Vagina (tissue), 2 donors: ENCODE measurements around the gene FAM3B. TPM values are rescaled to one million over a fixed set of nuclear protein-coding genes. Genes with fewer than 3 reads are reported as not detected.

Source experiments
- DNase-seq, 2 donors: peaks; one replicate each; pipeline ENCODE4 v3.0.0-alpha.2; 2017; ENCODE audit errors: extremely low spot score in 2 of 2
- H3K27ac ChIP-seq: fragments of 200-600 bp; sonication (generic); one replicate; pipeline ENCODE4 v1.5.1; 2019
- H3K27me3 ChIP-seq: fragments of 200-600 bp; sonication (generic); one replicate; pipeline ENCODE4 v1.5.1; 2019
- H3K36me3 ChIP-seq, 2 donors: fragments of 200-600 bp; sonication (generic); one replicate each; pipeline ENCODE4 v1.5.1; 2017 to 2019
- H3K4me1 ChIP-seq: fragments of 200-600 bp; sonication (generic); one replicate; pipeline ENCODE4 v1.5.1; 2019
- H3K4me3 ChIP-seq, 2 donors: fragments of 200-600 bp; sonication (generic); 1 replicate in 1 of 2; 2 replicates in 1 of 2; pipeline ENCODE4 v1.5.1; 2016 to 2019
- H3K9me3 ChIP-seq: fragments of 200-600 bp; sonication (generic); one replicate; pipeline ENCODE4 v1.5.1; 2019
- POLR2A ChIP-seq, 2 donors: fragments of 450-650 bp; IDR thresholded peaks; one replicate each; pipeline ENCODE4 v1.6.1; 2017; ENCODE audit warnings: antibody characterized with exemption in 2 of 2, mild to moderate bottlenecking in 2 of 2, moderate library complexity in 2 of 2
- POLR2AphosphoS5 ChIP-seq, 2 donors: sonication (generic); formaldehyde crosslinking; IDR thresholded peaks; one replicate each; pipeline ENCODE4 v1.9.0; 2017; ENCODE audit warnings: antibody characterized with exemption in 2 of 2, mild to moderate bottlenecking in 2 of 2, low read depth in 1 of 2; ENCODE audit not compliant: insufficient read depth in 1 of 2
- intact Hi-C: fragments of 100-400 bp; cut with DNase I; formaldehyde crosslinking; loops from one replicate; pipeline ENCODE4 v1.15.1; 2023
- total RNA-seq: library from RNA; depleted of rRNA; stranded (reverse); fragments of >200 nt; gene quantifications from one replicate; pipeline ENCODE4 v1.2.3, GENCODE V29; 2016
- TF ChIP-seq, protein P1 (sequence below), 3 experiments: fragments of 450-650 bp in 2 of 3; fragments of 200-600 bp in 1 of 3; sonication (generic) in 1 of 3; IDR thresholded peaks; one replicate each; pipeline ENCODE4 v1.5.1; 2017 to 2019; ENCODE audit warnings: antibody characterized with exemption in 3 of 3, mild to moderate bottlenecking in 2 of 3, moderate library complexity in 2 of 3

Gene FAM3B
- total RNA-seq, 1 donor from 2014 or later, result 2.9 TPM

DNA sequence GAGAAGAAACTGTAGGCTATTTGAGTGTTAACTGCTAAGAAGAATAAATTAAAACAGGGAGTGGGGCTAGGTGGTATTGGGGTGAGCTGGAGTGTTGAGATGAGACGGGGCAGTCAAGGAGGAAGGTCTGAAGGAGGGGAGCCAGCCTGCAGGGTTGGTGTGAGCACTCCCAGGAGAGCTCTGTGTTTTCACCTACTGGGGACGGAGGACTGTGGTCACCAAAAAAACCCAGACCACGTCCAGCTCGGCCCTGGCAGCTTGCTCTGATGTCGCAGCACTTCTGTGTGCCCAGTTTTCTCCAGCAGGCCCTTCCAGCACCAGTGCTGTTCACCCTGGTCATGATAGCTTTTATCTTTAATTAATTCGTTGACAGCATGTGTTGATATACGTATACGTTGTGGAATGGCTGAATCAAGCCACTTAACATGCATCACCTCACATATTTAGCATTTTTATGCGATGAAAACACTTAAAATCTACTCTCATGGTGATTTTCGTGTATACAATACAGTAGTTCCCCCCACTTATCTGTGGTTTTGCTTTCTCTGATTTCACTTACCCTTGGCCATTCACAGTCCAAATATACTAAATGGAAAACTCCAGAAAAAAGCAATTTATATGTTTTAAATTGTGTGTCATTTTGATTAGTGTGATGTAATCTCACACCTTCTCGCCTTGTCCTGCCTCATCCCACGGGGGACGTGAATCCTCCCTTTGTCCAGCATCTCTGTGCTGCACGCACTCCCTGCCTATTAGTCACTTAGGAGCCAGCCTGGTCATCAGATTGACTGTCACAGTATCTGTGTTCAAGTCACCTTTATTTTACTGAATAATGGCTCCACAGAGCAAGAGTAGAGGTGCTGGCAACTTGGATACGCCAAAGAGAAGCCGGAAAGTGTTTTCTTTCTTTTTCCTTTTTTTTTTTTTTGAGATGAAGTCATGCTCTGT, 12.3 kb downstream of the FAM3B start:
- no peak overlapping the region for H3K4me3 ChIP-seq
- no peak overlapping the region for H3K27ac ChIP-seq
- no peak for DNase-seq
- H3K27me3 ChIP-seq, result no peaks in the 10 kb centered on the region
- no peaks in the 10 kb centered on the region for H3K9me3 ChIP-seq
- H3K4me1 ChIP-seq, result no peaks in the 10 kb centered on the region
- TF ChIP-seq POLR2A (IDR thresholded peaks at IDR 0.05), result no peak
- TF ChIP-seq, protein P1, sequence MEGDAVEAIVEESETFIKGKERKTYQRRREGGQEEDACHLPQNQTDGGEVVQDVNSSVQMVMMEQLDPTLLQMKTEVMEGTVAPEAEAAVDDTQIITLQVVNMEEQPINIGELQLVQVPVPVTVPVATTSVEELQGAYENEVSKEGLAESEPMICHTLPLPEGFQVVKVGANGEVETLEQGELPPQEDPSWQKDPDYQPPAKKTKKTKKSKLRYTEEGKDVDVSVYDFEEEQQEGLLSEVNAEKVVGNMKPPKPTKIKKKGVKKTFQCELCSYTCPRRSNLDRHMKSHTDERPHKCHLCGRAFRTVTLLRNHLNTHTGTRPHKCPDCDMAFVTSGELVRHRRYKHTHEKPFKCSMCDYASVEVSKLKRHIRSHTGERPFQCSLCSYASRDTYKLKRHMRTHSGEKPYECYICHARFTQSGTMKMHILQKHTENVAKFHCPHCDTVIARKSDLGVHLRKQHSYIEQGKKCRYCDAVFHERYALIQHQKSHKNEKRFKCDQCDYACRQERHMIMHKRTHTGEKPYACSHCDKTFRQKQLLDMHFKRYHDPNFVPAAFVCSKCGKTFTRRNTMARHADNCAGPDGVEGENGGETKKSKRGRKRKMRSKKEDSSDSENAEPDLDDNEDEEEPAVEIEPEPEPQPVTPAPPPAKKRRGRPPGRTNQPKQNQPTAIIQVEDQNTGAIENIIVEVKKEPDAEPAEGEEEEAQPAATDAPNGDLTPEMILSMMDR (IDR thresholded peaks at IDR 0.05), result no peak
- TF ChIP-seq POLR2AphosphoS5 (IDR thresholded peaks at IDR 0.05; ENCODE audit: insufficient read depth in 1 of 2, low read depth in 1 of 2), result no peak
- intact Hi-C loops, result no loop called here
- H3K36me3 ChIP-seq, result no peaks in the 10 kb centered on the region

GRCh38 chr21:41333752-41334151, 17.2 kb downstream of the FAM3B start:
- Histone ChIP-seq H3K27me3 (no peaks in the 10 kb centered on the region), H3K4me1 (no peaks in the 10 kb centered on the region), H3K4me3 (no peak overlapping the region), H3K36me3 (no peaks in the 10 kb centered on the region), H3K9me3 (no peaks in the 10 kb centered on the region), H3K27ac (no peak overlapping the region)
- intact Hi-C loops, result no loop called here
- no peak for TF ChIP-seq POLR2AphosphoS5 (IDR thresholded peaks at IDR 0.05; ENCODE audit: insufficient read depth in 1 of 2, low read depth in 1 of 2)
- no peak for TF ChIP-seq POLR2A (IDR thresholded peaks at IDR 0.05)
- TF ChIP-seq, protein P1 (IDR thresholded peaks at IDR 0.05), result no peak
- no peak for DNase-seq

DNA sequence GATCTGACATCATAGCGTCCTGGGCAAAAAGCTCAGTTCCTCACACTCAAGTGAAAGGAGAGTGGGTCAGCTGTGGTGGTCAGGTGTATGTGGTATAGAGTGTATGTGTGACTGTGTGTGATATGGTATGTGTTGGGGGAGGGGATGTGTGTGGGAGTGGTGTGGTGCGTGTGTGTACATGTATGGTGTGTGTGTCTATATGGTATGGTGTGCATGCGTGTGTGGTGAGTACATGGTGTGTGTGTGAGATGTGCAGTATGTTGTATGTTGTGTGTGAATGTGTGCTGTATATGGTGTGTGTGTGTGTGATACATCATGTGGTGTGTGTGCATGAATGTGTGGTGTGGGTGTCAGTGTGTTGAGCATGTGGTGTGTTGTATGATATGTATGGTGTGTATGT, 20.9 kb downstream of the FAM3B start:
- intact Hi-C loops, result loop anchor here (5.0 kb wide), 1 partner anchor 295 kb away; no protein-coding TSS in a partner anchor
- no peaks in the 10 kb centered on the region for H3K27me3 ChIP-seq
- no peaks in the 10 kb centered on the region for H3K9me3 ChIP-seq
- TF ChIP-seq POLR2AphosphoS5 (IDR thresholded peaks at IDR 0.05; ENCODE audit: insufficient read depth in 1 of 2, low read depth in 1 of 2), result no peak
- no peak for TF ChIP-seq POLR2A (IDR thresholded peaks at IDR 0.05)
- TF ChIP-seq, protein P1 (IDR thresholded peaks at IDR 0.05), result no peak
- no peaks in the 10 kb centered on the region for H3K36me3 ChIP-seq
- no peak overlapping the region for H3K4me3 ChIP-seq
- no peak overlapping the region for H3K27ac ChIP-seq
- DNase-seq, result no peak
- no peaks in the 10 kb centered on the region for H3K4me1 ChIP-seq

DNA sequence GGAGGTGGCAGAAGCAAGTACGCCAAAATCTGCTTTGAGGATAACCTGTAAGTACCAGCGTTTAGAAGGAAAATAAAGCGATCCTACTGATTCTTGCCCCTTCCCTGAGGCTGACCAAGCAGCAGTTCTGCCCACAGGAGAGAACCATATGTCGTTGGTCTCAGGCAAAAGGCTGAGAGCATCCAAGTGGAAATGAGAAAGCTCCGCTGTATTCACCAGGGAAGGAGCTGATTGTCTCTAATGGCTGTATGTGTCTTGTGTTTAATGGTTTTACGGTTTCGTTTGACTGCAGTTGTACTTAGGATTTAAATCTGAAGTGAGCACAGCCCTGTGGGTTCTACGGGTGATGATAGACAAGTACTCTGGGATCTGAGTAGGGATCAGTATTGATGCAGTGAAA, 21.9 kb downstream of the FAM3B start:
- H3K27me3 ChIP-seq, result no peaks in the 10 kb centered on the region
- H3K4me1 ChIP-seq, result no peaks in the 10 kb centered on the region
- DNase-seq, result no peak
- no peaks in the 10 kb centered on the region for H3K9me3 ChIP-seq
- TF ChIP-seq POLR2AphosphoS5 (IDR thresholded peaks at IDR 0.05; ENCODE audit: insufficient read depth in 1 of 2, low read depth in 1 of 2) (no peak), POLR2A (IDR thresholded peaks at IDR 0.05) (no peak)
- TF ChIP-seq, protein P1 (IDR thresholded peaks at IDR 0.05), result no peak
- H3K4me3 ChIP-seq, result no peak overlapping the region
- intact Hi-C loops, result loop anchor here (5.0 kb wide), 1 partner anchor 296 kb away; no protein-coding TSS in a partner anchor
- H3K36me3 ChIP-seq, result no peaks in the 10 kb centered on the region
- no peak overlapping the region for H3K27ac ChIP-seq

DNA sequence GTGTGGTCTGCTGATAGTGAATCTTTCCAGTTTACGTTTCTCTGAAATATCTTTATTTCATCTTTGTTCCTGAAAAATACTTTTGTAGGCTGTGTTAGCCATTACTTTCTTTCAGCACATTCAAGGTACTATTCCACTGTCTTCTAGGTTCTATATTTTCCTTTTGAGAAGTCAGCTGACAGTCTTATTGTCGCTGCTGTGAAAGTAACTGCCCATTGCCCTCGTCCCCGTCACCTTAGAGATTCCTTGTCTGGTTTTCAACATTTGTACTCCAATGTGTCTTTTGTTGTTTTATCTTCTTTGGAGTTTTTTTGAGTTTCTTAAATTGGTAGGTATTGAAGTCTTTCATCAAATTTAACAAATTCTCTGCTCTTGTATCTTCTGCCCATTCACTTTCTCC, 25.4 kb downstream of the FAM3B start:
- no peaks in the 10 kb centered on the region for H3K9me3 ChIP-seq
- no peaks in the 10 kb centered on the region for H3K27me3 ChIP-seq
- no peak overlapping the region for H3K27ac ChIP-seq
- H3K4me3 ChIP-seq, result no peak overlapping the region
- H3K4me1 ChIP-seq, result no peaks in the 10 kb centered on the region
- TF ChIP-seq, protein P1 (IDR thresholded peaks at IDR 0.05), result no peak
- TF ChIP-seq POLR2A (IDR thresholded peaks at IDR 0.05) (no peak), POLR2AphosphoS5 (IDR thresholded peaks at IDR 0.05; ENCODE audit: insufficient read depth in 1 of 2, low read depth in 1 of 2) (no peak)
- no peaks in the 10 kb centered on the region for H3K36me3 ChIP-seq
- intact Hi-C loops, result no loop called here
- no peak for DNase-seq
